Type B pancreatic cell (in vitro differentiated cells): ENCODE results near the gene SPOP. TPM values are rescaled to one million over a fixed set of nuclear protein-coding genes. Genes with fewer than 3 reads are reported as not detected.

Experiments used
- DNase-seq: peaks from one replicate; pipeline ENCODE4 v3.0.0; 2021; ENCODE audit warnings: mixed read lengths; ENCODE audit not compliant: unreplicated experiment; ENCODE audit errors: extremely low spot score
- H3K27ac Mint-ChIP-seq: 2 replicates; pipeline ENCODE4 v1.8.0; 2021; ENCODE audit warnings: mild to moderate bottlenecking, mixed read lengths
- H3K27me3 Mint-ChIP-seq: 2 replicates; pipeline ENCODE4 v1.8.0; 2021; ENCODE audit warnings: mixed read lengths
- H3K36me3 Mint-ChIP-seq: 2 replicates; pipeline ENCODE4 v1.8.0; 2021; ENCODE audit warnings: mixed read lengths
- H3K4me1 Mint-ChIP-seq: one replicate; pipeline ENCODE4 v1.8.0; 2021; ENCODE audit warnings: mixed read lengths; ENCODE audit not compliant: unreplicated experiment
- H3K4me3 Mint-ChIP-seq: 2 replicates; pipeline ENCODE4 v1.8.0; 2021; ENCODE audit warnings: mild to moderate bottlenecking, mixed read lengths
- H3K9me3 Mint-ChIP-seq: 2 replicates; pipeline ENCODE4 v1.8.0; 2021; ENCODE audit warnings: mixed read lengths
- CTCF ChIP-seq: fragments of 200-600 bp; sonication (generic); conservative IDR thresholded peaks from 2 replicates; pipeline ENCODE4 v1.5.0; 2021; ENCODE audit warnings: antibody characterized with exemption, mild to moderate bottlenecking
- total RNA-seq: library from RNA; stranded (reverse); gene quantifications from 2 replicates; pipeline ENCODE4 v1.2.1, GENCODE V29; 2021; ENCODE audit warnings: low replicate concordance

The SPOP gene
- total RNA-seq, 1 donor from 2014 or later = 67.7 TPM

GRCh38 chr17:49610883-49611584 lies 66.9 kb downstream of the SPOP start:
- H3K4me3 Mint-ChIP-seq = no peak overlapping the region
- H3K36me3 Mint-ChIP-seq = peaks cover 27% of the 10 kb centered on the region
- no peak overlapping the region for H3K27ac Mint-ChIP-seq
- no peaks in the 10 kb centered on the region for H3K27me3 Mint-ChIP-seq
- no peak for TF ChIP-seq CTCF
- DNase-seq = no peak
- no peaks in the 10 kb centered on the region for H3K4me1 Mint-ChIP-seq
- no peaks in the 10 kb centered on the region for H3K9me3 Mint-ChIP-seq

- TF ChIP-seq CTCF = no peak
- Mint-ChIP-seq H3K9me3 (no peaks in the 10 kb centered on the region), H3K27ac (no peak overlapping the region), H3K36me3 (peaks cover 40% of the 10 kb centered on the region), H3K27me3 (no peaks in the 10 kb centered on the region), H3K4me1 (no peaks in the 10 kb centered on the region), H3K4me3 (no peak overlapping the region)
- no peak for DNase-seq
Measured at GRCh38 chr17:49604314-49604869, 73.5 kb downstream of the SPOP start.

GRCh38 chr17:49603720-49604119 lies 74.2 kb downstream of the SPOP start:
- Mint-ChIP-seq H3K36me3 (peaks cover 44% of the 10 kb centered on the region), H3K9me3 (no peaks in the 10 kb centered on the region), H3K4me1 (no peaks in the 10 kb centered on the region), H3K27me3 (no peaks in the 10 kb centered on the region), H3K4me3 (no peak overlapping the region), H3K27ac (no peak overlapping the region)
- peak; percentile 40 for TF ChIP-seq CTCF
- no peak for DNase-seq

GRCh38 chr17:49603238-49603637 lies 74.7 kb downstream of the SPOP start:
- no peak overlapping the region for H3K4me3 Mint-ChIP-seq
- peaks cover 47% of the 10 kb centered on the region for H3K36me3 Mint-ChIP-seq
- no peak overlapping the region for H3K27ac Mint-ChIP-seq
- no peaks in the 10 kb centered on the region for H3K9me3 Mint-ChIP-seq
- no peak for DNase-seq
- H3K4me1 Mint-ChIP-seq = no peaks in the 10 kb centered on the region
- no peak for TF ChIP-seq CTCF
- H3K27me3 Mint-ChIP-seq = no peaks in the 10 kb centered on the region

GRCh38 chr17:49602783-49603182 lies 75.1 kb downstream of the SPOP start:
- TF ChIP-seq CTCF = no peak
- Mint-ChIP-seq H3K4me1 (no peaks in the 10 kb centered on the region), H3K4me3 (no peak overlapping the region)

More at GRCh38 chr17:49602783-49603182, 75.1 kb downstream of the SPOP start:
- H3K36me3 Mint-ChIP-seq = peaks cover 49% of the 10 kb centered on the region
- H3K27ac Mint-ChIP-seq = no peak overlapping the region
- no peaks in the 10 kb centered on the region for H3K27me3 Mint-ChIP-seq
- no peak for DNase-seq
- no peaks in the 10 kb centered on the region for H3K9me3 Mint-ChIP-seq
